ENCODE measurements around the gene TUBA4A.
A peak's percentile ranks its signal among the peaks of the same experiment; 100 is the strongest.

TUBA4A gene

DNA sequence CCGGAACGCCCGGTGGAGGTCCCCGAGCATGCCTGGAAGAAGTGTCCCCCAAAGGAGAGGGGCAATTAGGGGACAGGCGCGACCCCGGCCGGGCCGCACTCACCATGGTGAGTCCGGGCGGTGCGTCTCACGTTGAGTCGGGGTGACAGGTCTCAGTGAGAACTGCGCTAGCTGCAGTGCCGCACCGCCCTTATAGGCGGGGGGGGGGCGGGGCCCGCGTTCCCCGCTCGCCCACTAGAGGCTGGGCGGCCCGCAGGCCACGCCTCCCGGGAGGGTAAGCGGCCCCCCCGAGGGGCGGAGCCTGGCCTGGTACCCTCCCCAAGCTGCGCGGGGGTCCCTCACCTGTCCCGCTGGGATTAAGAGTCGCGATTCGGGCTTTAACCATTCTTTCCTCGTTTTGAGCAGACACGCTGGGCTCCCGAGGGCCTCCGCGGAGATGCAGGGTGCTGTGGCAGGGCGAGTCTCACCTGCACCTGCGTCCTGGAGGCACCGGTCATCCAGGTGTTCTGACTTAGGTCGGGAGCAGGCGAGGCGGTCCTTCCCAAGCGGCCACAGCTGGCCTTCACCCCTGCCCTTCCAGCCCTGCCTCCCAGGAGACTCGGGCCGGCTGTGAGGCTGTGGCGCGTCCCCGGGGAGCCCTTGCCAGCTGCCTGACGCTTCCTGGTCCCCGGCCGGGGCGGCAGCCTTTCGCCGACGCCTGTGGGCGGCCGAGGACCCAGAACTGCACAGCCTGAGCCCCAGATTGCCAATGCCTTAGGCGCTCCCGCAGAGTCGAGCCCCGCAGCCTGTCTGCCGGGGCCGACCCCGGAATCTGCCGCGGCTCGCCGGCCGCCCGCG lies at the start of gene TUBA4A:
TSS of gene TUBA4A (minus strand) at position 166 of the 837 bp plus-strand sequence. CDS start at position 106, 60 bp downstream.
- in situ Hi-C loops (cut with HindIII; ENCODE audit: low pct_ligation_motif_present, low pct_unique_long_range_greater_than_20kb, low sequenced_read_pairs), result no loop called here
- peak; percentile 88 for DNase-seq

DNA sequence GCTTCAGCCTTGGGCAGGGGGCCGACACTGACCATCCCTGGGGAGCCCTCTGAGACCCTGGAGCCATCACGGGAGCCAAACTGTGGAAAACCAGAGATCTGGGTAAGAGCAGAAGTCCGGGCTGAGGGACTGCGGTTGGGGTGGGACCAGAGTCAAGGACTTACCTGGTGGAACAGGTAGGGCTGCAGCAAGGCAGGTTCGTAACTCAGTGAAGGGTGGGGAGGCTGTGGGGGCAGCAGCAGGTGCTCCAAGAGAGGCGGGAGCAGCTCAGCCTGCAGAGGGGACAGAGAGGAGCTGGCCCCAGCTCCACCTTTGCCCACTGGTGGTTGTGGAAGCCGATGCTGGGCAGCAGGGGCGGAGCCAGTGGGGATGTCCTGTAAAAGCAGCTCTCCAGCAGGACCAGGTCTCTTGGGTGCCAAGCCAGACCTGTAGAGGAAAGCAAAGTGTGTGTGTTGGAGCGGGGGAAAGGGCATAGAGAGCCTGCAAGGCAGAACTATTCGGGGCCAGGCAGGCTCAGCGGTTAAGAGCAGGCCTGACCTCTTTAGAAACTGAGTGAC lies 48.8 kb upstream of the TUBA4A start:
- in situ Hi-C loops (cut with HindIII; ENCODE audit: low pct_ligation_motif_present, low pct_unique_long_range_greater_than_20kb, low sequenced_read_pairs), result no loop called here
- no peak for DNase-seq

DNA sequence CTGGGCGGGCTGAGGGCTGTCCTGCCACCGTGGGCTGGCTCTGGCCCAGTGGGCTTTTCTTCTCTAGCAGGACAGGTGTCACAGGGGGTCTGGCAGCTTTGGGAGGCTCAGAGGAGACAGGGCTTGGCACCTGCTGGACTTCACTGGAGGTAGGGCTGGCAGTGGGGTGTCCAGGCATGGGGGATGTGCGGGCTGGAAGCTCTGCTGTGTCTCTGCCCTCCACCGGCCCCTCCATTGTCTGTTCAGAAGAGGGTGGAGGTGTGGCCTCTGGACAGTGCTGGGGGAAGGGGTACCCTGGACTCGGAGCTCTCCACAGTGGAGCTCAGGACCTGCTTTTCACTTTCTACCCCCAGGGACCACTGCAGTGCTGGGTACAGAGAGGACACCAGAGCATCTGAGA lies 46.3 kb upstream of the TUBA4A start:
- no peak for DNase-seq
- in situ Hi-C loops (cut with HindIII; ENCODE audit: low pct_ligation_motif_present, low pct_unique_long_range_greater_than_20kb, low sequenced_read_pairs), result no loop called here

DNA sequence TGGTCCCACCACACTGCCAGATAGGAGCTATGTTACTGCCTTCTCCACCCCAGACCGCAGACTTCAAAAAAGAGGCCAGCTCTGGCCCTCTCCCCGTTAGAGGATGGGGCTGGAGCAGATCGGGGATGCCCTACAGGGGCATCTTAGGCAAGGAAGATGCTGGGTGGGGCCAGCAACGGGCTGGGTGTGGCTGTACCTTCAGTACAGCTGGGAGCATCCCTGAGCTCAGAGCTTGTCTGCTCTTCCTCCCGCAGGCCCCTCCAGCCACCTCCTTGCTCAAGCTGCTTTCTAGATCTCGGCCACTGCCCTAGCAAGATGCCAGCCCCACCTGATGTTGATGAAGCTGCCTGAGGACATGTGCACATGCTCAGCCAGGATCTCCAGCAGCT lies 45.6 kb upstream of the TUBA4A start:
- in situ Hi-C loops (cut with HindIII; ENCODE audit: low pct_ligation_motif_present, low pct_unique_long_range_greater_than_20kb, low sequenced_read_pairs), result no loop called here
- no peak for DNase-seq

- DNase-seq, result peak; percentile 81
- in situ Hi-C loops (cut with HindIII; ENCODE audit: low pct_ligation_motif_present, low pct_unique_long_range_greater_than_20kb, low sequenced_read_pairs), result no loop called here
Observed at GRCh38 chr2:219298759-219299371, 45.1 kb upstream of the TUBA4A start.

DNA sequence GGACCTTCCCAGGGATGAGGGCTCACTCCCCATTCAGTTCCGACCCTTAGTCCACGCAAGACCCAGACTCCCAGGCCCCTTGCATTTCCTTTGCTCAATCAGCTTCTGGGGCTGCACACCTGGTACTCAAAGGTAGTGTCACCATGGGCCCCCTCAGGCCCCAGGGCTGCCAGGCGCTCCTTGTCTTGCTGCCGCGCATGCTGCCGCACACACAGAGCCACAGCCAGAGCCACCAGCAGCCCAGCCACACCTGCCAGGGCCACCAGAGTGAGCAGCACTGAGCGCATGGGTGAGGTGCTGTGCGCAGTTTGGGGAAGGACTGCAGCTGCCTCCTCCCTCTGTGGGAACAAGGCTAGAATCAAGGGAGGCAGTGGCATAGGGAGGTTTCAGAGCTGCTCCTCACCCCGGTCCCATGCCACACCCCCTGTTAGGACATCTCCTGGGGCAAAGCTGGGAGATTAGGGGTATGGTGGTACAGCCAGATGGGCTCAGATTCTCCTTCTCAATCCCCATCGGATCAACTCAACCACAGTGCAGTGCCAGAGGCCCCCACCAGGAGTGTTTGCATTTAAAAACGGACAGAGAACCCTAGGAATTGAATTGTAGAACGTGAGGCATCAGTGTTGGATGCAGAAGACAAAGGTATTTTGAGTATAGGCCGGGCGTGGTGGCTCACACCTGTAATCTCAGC lies 44.2 kb upstream of the TUBA4A start:
- peak; percentile 20 for DNase-seq
- in situ Hi-C loops (cut with HindIII; ENCODE audit: low pct_ligation_motif_present, low pct_unique_long_range_greater_than_20kb, low sequenced_read_pairs), result no loop called here

DNA sequence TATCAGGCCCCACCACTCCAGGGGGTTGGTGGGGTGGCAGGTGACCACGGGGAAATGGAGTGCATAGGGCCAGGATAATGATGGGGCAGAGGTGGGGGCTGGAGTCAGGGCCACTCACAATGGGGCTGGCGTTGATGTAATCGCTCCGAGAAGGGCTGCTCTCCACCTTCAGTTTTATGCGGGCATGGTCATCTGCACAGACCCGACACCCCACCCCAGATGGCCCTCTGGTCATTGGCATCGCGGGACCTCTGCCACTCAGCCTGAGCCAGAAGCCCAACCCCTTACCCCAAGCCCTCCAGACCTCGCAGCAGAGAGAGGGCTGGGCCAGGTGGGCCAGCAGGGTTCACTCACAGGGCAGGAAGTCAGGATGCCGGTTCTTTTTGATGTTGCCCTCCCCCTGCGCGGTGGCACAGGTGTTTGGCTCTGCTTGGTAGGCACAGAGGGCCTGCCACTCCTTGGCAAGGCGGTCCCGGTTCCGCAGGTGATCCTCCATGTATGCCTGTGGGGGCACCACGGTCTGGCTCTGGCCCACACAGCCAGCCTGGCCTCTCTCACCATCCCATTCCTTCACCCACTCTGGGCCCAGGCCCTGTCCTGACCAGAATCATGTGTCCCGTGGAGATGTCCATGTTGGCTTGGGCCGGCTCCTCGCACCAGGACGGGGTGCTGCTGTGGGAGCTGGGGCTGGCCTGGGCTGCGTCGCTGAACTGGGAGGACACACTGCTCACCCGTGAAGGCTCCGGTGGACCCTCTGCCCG lies 43.1 kb upstream of the TUBA4A start:
- no peak for DNase-seq
- in situ Hi-C loops (cut with HindIII; ENCODE audit: low pct_ligation_motif_present, low pct_unique_long_range_greater_than_20kb, low sequenced_read_pairs), result no loop called here

DNA sequence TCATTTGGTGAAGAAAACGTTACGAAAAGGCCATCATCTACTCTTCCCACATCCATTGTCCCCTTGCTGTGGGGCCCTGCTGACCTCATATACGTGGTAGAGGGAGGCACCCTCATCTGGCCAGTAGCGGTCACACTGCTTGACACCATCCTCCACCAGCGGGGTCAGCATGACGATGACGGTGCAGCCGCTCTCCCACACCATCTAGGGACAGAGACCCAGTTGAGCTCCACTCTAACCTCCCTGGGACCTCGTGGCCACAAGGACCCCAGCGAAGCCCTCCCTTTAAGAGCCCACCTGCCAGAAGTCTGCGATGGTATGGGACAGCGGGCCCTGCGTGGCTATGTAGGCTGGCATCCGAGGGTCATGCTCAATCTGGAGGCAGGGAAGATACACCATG lies 42.4 kb upstream of the TUBA4A start:
- no peak for DNase-seq
- in situ Hi-C loops (cut with HindIII; ENCODE audit: low pct_ligation_motif_present, low pct_unique_long_range_greater_than_20kb, low sequenced_read_pairs), result no loop called here

GRCh38 chr2:219294356-219295351 lies 40.9 kb upstream of the TUBA4A start:
- peak; percentile 86 for DNase-seq
- in situ Hi-C loops (cut with HindIII; ENCODE audit: low pct_ligation_motif_present, low pct_unique_long_range_greater_than_20kb, low sequenced_read_pairs), result no loop called here

- in situ Hi-C loops (cut with HindIII; ENCODE audit: low pct_ligation_motif_present, low pct_unique_long_range_greater_than_20kb, low sequenced_read_pairs), result no loop called here
- no peak for DNase-seq
Observed at GRCh38 chr2:219293736-219294231, 40.1 kb upstream of the TUBA4A start.

- in situ Hi-C loops (cut with HindIII; ENCODE audit: low pct_ligation_motif_present, low pct_unique_long_range_greater_than_20kb, low sequenced_read_pairs), result no loop called here
- DNase-seq, result no peak
Observed at GRCh38 chr2:219292616-219293015, 38.9 kb upstream of the TUBA4A start.

GRCh38 chr2:219291910-219292490 lies 38.3 kb upstream of the TUBA4A start:
- in situ Hi-C loops (cut with HindIII; ENCODE audit: low pct_ligation_motif_present, low pct_unique_long_range_greater_than_20kb, low sequenced_read_pairs), result no loop called here
- DNase-seq, result no peak

- in situ Hi-C loops (cut with HindIII; ENCODE audit: low pct_ligation_motif_present, low pct_unique_long_range_greater_than_20kb, low sequenced_read_pairs), result no loop called here
- no peak for DNase-seq
Observed at GRCh38 chr2:219291394-219291793, 37.7 kb upstream of the TUBA4A start.

- in situ Hi-C loops (cut with HindIII; ENCODE audit: low pct_ligation_motif_present, low pct_unique_long_range_greater_than_20kb, low sequenced_read_pairs), result no loop called here
- DNase-seq, result no peak
Observed at GRCh38 chr2:219290381-219291171, 36.9 kb upstream of the TUBA4A start.

- in situ Hi-C loops (cut with HindIII; ENCODE audit: low pct_ligation_motif_present, low pct_unique_long_range_greater_than_20kb, low sequenced_read_pairs), result no loop called here
- DNase-seq, result peak; percentile 82
Observed at GRCh38 chr2:219289537-219290361, 36.0 kb upstream of the TUBA4A start.

GRCh38 chr2:219289195-219289536 lies 35.4 kb upstream of the TUBA4A start:
- in situ Hi-C loops (cut with HindIII; ENCODE audit: low pct_ligation_motif_present, low pct_unique_long_range_greater_than_20kb, low sequenced_read_pairs), result no loop called here
- no peak for DNase-seq
